Astrocyte (in vitro differentiated cells and primary cell): Measurements from ENCODE around the gene DMGDH.

Source experiments
- EZH2 ChIP-seq: IDR thresholded peaks from 2 replicates; pipeline ENCODE4 v1.6.1; 2012; ENCODE audit warnings: mild to moderate bottlenecking, low read length, inconsistent platforms; ENCODE audit not compliant: insufficient read depth
- TF ChIP-seq, protein P1 (sequence below): IDR thresholded peaks from 2 replicates; pipeline ENCODE4 v1.5.1; 2011; ENCODE audit warnings: low read depth, mild to moderate bottlenecking, inconsistent platforms, low read length, moderate library complexity; ENCODE audit not compliant: insufficient read depth

DNA sequence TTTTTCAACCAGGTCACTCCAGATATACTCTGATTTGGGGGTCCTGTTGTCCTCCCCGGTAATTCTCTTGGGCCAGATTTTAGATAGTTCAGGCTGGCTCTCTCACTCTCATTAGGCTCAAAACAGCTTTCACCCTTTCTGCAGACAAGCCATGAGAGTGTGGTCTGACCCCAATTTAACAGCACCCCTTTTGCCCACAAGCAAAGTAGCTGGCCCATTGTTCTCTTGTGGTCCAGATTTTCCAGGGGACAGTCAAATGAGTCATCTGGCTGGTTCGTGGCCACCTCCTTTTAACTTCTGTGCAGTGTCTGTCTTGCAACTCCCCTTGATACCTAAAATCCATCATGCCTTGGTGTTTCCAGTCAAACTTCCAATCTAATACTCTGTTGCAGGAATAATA lies 16.6 kb upstream of the DMGDH start:
- TF ChIP-seq, protein P1, sequence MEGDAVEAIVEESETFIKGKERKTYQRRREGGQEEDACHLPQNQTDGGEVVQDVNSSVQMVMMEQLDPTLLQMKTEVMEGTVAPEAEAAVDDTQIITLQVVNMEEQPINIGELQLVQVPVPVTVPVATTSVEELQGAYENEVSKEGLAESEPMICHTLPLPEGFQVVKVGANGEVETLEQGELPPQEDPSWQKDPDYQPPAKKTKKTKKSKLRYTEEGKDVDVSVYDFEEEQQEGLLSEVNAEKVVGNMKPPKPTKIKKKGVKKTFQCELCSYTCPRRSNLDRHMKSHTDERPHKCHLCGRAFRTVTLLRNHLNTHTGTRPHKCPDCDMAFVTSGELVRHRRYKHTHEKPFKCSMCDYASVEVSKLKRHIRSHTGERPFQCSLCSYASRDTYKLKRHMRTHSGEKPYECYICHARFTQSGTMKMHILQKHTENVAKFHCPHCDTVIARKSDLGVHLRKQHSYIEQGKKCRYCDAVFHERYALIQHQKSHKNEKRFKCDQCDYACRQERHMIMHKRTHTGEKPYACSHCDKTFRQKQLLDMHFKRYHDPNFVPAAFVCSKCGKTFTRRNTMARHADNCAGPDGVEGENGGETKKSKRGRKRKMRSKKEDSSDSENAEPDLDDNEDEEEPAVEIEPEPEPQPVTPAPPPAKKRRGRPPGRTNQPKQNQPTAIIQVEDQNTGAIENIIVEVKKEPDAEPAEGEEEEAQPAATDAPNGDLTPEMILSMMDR, result no peak
- TF ChIP-seq EZH2, result no peak
